ENCODE results near the gene TMEM30B. TPM values are rescaled to one million over a fixed set of nuclear protein-coding genes. Genes with fewer than 3 reads are reported as not detected.

Gene TMEM30B
- polyA plus RNA-seq, 4 donors = 10.9 to 15.1 (median 11.7) TPM

GRCh38 chr14:61269321-61270083 is 11.6 kb downstream of the TMEM30B start:
- DNase-seq (ENCODE audit: low read depth in 4 of 4, low spot score in 2 of 4) = peak in 3 of 4 donors; percentile 61 to 79 (median 71)

- DNase-seq (ENCODE audit: low read depth in 4 of 4, low spot score in 2 of 4) = no peak
These were observed 12.3 kb downstream of the TMEM30B start for GRCh38 chr14:61268812-61269211.

DNA sequence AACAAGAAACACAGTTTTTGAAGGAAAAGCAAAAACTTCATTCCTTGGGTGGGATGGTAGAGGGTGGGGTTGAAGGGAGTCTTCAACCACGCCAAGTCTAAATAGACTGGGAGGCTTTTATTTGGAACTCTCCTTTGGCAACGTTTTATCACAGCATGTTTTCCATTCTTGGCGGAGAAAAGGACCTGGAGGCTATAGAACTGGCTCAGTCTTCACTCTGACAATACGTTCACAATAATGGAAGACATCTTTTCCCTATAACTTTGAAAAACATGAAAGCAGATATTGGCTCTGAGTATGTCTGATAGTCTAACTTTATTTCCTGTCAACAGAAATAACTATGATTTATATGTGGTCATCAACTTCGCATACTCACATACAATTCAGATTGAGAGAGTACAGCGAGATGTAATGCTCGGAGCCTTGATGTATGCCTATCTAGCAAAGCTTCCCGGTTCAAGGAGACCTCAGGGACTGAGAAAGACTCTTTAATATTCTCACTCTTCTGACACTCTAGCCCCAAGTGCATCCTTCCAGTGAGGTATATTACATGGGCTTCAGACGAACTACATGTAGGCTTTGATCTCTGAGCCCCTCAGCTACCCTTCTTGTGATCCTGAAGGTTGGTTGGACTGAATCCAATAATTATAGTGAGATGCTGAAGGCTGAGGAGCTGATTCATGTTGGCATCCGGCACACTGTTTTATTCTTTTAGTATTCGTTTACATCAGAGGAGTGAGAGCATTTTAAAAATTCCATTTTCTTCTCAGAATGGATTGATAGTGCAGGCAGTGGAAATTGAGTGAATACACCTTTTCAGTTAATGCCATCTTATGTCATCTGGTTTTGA is 14.0 kb downstream of the TMEM30B start:
- DNase-seq (ENCODE audit: low read depth in 4 of 4, low spot score in 2 of 4) = no peak

DNA sequence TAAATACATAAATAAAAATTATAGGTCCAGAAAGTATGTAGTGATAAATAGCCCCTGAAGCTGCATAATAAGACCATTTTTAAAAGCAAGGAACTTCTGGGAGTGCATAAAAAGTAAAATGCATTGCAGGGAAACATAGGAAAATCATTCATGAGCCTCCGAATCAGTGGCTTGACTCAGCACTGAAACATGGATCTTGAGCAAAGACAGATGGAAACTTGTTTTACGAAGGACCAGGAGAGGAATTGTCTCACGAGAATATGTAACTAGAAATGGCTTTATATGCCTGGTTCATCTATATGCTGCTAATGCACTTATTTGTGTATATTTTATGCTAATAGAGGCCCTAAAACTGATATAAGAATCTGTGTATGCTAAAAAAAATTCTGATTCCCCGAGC is 14.7 kb downstream of the TMEM30B start:
- no peak for DNase-seq (ENCODE audit: low read depth in 4 of 4, low spot score in 2 of 4)

GRCh38 chr14:61264651-61265050 is 16.5 kb downstream of the TMEM30B start:
- DNase-seq (ENCODE audit: low read depth in 4 of 4, low spot score in 2 of 4) = no peak

GRCh38 chr14:61264010-61264571 is 17.0 kb downstream of the TMEM30B start:
- no peak for DNase-seq (ENCODE audit: low read depth in 4 of 4, low spot score in 2 of 4)

DNA sequence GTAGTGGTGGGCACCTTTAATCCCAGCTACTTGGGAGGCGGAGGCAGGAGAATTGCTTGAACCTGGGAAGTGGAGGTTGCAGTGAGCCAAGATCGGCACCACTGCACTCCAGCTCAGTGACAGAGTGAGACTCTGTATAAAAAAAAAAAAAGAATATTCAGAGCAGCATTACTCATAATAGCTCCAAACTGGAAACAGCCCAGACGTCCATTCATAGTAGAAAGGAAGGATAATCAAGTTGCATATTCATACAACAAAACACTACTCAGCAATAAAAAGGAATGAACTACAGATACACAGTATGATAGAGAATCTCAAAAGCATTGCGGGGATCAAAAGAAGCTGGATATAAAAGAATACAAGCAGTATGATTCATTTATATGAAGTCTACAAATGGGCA is 19.1 kb downstream of the TMEM30B start:
- no peak for DNase-seq (ENCODE audit: low read depth in 4 of 4, low spot score in 2 of 4)

GRCh38 chr14:61260939-61261776 is 20.0 kb downstream of the TMEM30B start:
- no peak for DNase-seq (ENCODE audit: low read depth in 4 of 4, low spot score in 2 of 4)

DNA sequence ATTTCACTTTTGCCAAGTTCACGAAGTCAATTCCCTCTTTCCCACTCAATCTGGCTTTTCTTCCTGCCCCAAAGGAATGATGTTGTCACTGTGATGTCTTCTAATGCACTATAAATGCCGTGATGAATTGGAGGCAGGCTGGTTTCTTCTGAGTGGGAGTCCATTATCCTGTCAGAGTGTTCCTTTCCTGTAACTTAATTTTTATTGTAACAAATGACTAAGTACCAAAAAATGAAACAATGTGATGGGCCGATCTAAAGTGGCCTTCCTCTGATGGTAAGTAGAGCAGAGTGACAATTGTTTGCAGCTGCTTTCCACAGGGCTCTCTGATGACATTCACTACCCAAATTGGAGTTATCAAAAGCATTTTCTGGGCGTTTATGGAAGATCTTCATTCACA is 22.2 kb downstream of the TMEM30B start:
- no peak for DNase-seq (ENCODE audit: low read depth in 4 of 4, low spot score in 2 of 4)

- no peak for DNase-seq (ENCODE audit: low read depth in 4 of 4, low spot score in 2 of 4)
These were observed 23.6 kb downstream of the TMEM30B start for GRCh38 chr14:61257469-61258057.

DNA sequence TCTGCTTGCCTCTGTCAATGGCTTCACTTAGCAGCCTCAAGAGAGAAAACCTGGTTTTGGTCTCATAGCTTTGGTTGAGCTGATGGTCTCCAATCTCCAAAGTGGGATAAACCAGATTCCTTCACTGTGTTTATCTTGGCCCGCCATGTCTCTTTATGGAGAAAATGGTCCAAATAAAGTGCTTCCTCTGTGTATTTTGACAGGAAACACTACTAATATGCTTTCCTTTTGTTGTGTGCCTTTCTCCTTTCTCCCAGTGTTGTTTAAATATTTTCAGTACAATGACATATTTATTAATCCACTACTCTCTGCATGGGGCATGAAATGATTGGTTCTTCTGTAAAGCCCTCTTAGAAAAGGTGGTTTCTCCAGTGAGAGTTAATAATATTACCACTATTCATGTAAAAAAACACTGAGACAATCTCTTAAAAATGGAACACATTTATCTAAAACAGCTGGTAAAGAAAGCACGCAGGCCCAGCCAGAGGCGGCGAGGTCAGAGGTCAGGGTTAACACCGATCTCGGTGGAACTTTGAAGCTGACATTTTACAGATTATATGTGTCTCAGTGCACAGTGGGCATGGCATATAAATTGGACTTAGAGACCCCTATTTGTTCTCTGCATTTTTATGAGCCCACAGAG is 24.2 kb downstream of the TMEM30B start:
- no peak for DNase-seq (ENCODE audit: low read depth in 4 of 4, low spot score in 2 of 4)

DNA sequence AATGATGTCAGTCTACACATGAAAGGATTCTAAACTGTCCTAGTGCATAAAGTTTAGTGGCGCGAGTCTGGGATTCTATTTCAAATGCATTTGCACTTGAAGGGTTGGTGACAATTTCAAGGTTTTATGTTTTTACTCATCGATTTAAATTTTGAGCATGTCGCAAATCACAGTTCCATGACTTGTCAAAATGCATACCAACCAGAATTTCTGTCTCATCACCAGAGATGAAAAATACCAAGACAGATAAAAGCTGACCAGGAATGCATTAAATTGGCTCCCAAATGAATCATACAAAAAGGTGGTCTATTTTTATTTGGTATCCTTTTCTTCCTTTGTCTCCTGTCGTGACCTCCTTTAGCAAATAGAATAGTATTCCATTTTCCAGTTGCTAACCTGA is 25.2 kb downstream of the TMEM30B start:
- no peak for DNase-seq (ENCODE audit: low read depth in 4 of 4, low spot score in 2 of 4)

GRCh38 chr14:61254808-61255526 is 26.2 kb downstream of the TMEM30B start:
- no peak for DNase-seq (ENCODE audit: low read depth in 4 of 4, low spot score in 2 of 4)

DNA sequence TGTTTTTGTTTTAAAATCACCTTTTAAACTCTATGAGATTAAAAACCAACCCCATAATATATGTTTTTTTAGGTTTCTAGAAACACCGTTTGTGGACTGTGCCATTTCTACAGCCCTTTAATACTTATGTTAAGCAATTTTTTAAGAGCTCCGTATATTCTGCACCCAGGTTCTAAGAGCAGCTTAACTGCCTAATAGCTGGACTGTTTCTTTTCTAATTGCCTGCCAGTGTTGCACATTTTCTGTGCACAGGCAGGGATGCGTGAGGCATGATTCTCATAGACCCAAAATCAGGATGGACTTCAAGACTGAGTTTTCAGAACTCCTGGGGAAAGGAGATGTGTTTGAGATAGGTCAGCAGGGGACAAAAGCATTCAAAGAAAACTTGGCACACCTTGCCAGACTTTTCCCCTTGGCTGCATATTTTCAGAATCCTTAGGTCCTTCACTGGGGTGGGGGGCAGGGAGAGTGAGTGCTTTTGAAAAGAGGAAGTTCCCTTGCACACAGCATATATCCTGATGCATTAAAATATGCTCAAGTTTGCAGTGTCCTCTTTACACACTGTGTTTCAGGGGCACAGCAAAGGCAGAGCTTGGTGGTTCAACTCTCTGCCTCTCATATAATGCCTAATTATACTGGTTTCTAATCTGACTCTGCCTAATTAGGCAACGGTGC is 27.9 kb downstream of the TMEM30B start:
- DNase-seq (ENCODE audit: low read depth in 4 of 4, low spot score in 2 of 4) = no peak

DNA sequence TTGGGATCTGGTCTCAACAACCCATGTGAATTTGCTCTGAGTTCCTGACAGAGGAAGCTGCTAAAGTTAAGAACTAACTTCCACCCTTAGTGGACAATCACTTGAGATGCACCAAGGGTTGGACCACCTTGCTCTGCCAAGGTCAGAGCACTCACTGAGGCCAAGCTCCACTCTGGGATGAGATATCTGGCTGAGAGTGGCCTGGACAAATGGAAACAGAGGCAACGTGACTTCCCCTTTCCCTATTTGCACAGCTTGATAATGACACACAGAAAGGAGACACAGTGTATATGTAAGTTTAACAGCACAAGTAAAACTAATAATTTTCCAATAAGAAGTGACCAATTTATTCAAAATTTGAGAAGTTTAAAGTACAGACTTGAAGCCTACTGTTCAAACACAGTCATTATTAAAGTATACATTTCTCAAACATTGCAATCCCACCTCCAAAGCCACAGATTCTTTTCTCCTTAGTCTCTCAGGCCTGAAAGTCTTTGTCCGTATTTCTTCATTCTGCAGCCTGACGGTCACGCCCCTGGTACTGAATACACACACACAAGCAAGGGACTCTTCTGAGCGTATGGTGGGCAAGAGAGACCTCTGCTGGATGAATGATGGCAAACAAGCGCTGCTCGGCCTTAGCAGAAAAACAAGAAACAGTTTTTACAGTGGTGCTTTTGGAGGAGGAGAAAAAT is 28.6 kb downstream of the TMEM30B start:
- peak in 3 of 4 donors; percentile 58 to 84 (median 73) for DNase-seq (ENCODE audit: low read depth in 4 of 4, low spot score in 2 of 4)

DNA sequence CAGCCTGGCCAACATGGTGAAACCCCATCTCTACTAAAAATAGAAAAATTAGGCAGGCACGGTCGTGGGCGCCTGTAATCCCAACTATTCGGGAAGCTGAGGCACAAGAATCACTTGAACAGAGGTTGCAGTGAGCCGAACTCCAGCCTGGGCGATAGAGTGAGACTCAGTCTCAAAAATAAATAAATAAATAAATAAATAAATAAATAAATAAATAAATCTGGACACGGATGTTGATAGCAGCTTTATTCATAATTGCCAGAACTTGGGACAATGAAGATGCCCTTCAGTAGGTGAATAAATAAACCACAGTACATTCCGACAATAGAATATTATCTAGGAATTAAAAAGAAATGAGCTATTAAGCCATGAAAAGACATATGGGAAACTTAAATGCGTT is 31.1 kb downstream of the TMEM30B start:
- no peak for DNase-seq (ENCODE audit: low read depth in 4 of 4, low spot score in 2 of 4)

GRCh38 chr14:61247935-61248334 is 33.2 kb downstream of the TMEM30B start:
- DNase-seq (ENCODE audit: low read depth in 4 of 4, low spot score in 2 of 4) = no peak

- no peak for DNase-seq (ENCODE audit: low read depth in 4 of 4, low spot score in 2 of 4)
These were observed 34.4 kb downstream of the TMEM30B start for GRCh38 chr14:61246721-61247120.

Data from left renal cortex interstitium (tissue), 4 donors.